PC-3 (cell line): ENCODE data around the gene FOXP1. TPM values are rescaled to one million over a fixed set of nuclear protein-coding genes. Genes with fewer than 3 reads are reported as not detected.

Source experiments
- ATAC-seq: fragments of 200-7000 bp; cut with Tn5 transposase; 2 replicates; pipeline ENCODE4 v1.9.1; 2020; ENCODE audit warnings: mild to moderate bottlenecking, moderate library complexity
- BruUV-seq: library from RNA; stranded (reverse); fragments of 400-500 nt; replicated peaks from 2 replicates; lab custom pipeline; 2021; lab: Mats Ljungman, UMichigan
- CTCF ChIA-PET: fragments of 300-600 bp; sonication (Branson Sonifier 250); formaldehyde crosslinking; loops from one replicate; lab custom pipeline; 2022; ENCODE audit warnings: antibody characterized with exemption; lab: Charles Lee
- POLR2A ChIA-PET: fragments of 300-600 bp; sonication (Branson Sonifier 250); formaldehyde crosslinking; loops from one replicate; lab custom pipeline; 2022; ENCODE audit warnings: antibody characterized with exemption; ENCODE audit not compliant: unreplicated experiment; lab: Charles Lee
- DNase-seq: peaks from one replicate; pipeline ENCODE4 v3.0.0-alpha.2; 2015
- H2AFZ ChIP-seq: fragments of 300-600 bp; sonication (generic); 2 replicates; pipeline ENCODE4 v1.6.0; 2016; ENCODE audit warnings: antibody characterized with exemption, low read length
- H3F3A ChIP-seq: fragments of 300-600 bp; sonication (generic); one replicate; pipeline ENCODE4 v1.6.0; 2017; ENCODE audit warnings: antibody characterized with exemption, low read length, control low read depth, mild to moderate bottlenecking; ENCODE audit not compliant: unreplicated experiment
- H3K27ac ChIP-seq: fragments of 300-600 bp; sonication (generic); 2 replicates; pipeline ENCODE4 v1.5.1; 2016; ENCODE audit warnings: mild to moderate bottlenecking, low read length
- H3K27me3 ChIP-seq: fragments of 300-600 bp; sonication (generic); 2 replicates; pipeline ENCODE4 v1.6.1; 2016; ENCODE audit warnings: low read length, mixed read lengths
- H3K36me3 ChIP-seq: fragments of 300-600 bp; sonication (generic); 2 replicates; pipeline ENCODE4 v1.6.1; 2016; ENCODE audit warnings: low read depth, mixed run types, low read length, mixed read lengths
- H3K4me1 ChIP-seq: fragments of 300-600 bp; sonication (generic); 2 replicates; pipeline ENCODE4 v1.5.1; 2016; ENCODE audit warnings: low read length; ENCODE audit not compliant: insufficient read depth
- H3K4me2 ChIP-seq: fragments of 300-600 bp; sonication (generic); 2 replicates; pipeline ENCODE4 v1.6.0; 2016; ENCODE audit warnings: low read length
- H3K4me3 ChIP-seq: fragments of 300-600 bp; sonication (generic); 2 replicates; pipeline ENCODE4 v1.5.1; 2016; ENCODE audit warnings: mild to moderate bottlenecking, low read length, mixed read lengths
- H3K79me2 ChIP-seq: fragments of 300-600 bp; sonication (generic); 2 replicates; pipeline ENCODE4 v1.6.1; 2017; ENCODE audit warnings: low read length, mixed read lengths
- H3K9ac ChIP-seq: fragments of 300-600 bp; sonication (generic); 2 replicates; pipeline ENCODE4 v1.6.0; 2016; ENCODE audit warnings: mild to moderate bottlenecking, low read length
- H3K9me2 ChIP-seq: fragments of 300-600 bp; sonication (generic); replicated peaks from 2 replicates; pipeline ENCODE4 v1.6.1; 2016; ENCODE audit warnings: mixed run types, low read length, mixed read lengths
- H3K9me3 ChIP-seq: fragments of 300-600 bp; sonication (generic); 2 replicates; pipeline ENCODE4 v1.6.1; 2016; ENCODE audit warnings: low read length, mixed read lengths
- H4K20me1 ChIP-seq: fragments of 300-600 bp; sonication (generic); 2 replicates; pipeline ENCODE4 v1.6.1; 2016; ENCODE audit warnings: low read length, mixed read lengths
- EZH2 ChIP-seq: fragments of 300-600 bp; sonication (generic); IDR thresholded peaks from one replicate; pipeline ENCODE4 v1.6.1; 2017; ENCODE audit warnings: antibody characterized with exemption, mild to moderate bottlenecking, low read length; ENCODE audit not compliant: unreplicated experiment
- EZH2phosphoT487 ChIP-seq: fragments of 300-600 bp; sonication (generic); IDR thresholded peaks from 2 replicates; pipeline ENCODE4 v1.6.1; 2018; ENCODE audit warnings: mild to moderate bottlenecking, antibody characterized with exemption, low read length, borderline replicate concordance
- intact Hi-C: fragments of 100-400 bp; cut with micrococcal nuclease; formaldehyde crosslinking; loops from 2 replicates; pipeline ENCODE4 v1.9.0; 2023
- total RNA-seq: library from RNA; depleted of rRNA; stranded (reverse); fragments of >200 nt; gene quantifications from 2 replicates; pipeline ENCODE4 v1.2.3, GENCODE V29; 2014
- TF ChIP-seq, protein P1 (sequence below): fragments of 300-600 bp; sonication (generic); conservative IDR thresholded peaks from 2 replicates; pipeline ENCODE4 v1.5.1; 2017; ENCODE audit warnings: antibody characterized with exemption, low read depth, mild to moderate bottlenecking, low read length

Gene FOXP1
- total RNA-seq, 1 experiment from 2014 or later, result 35.3 TPM

DNA sequence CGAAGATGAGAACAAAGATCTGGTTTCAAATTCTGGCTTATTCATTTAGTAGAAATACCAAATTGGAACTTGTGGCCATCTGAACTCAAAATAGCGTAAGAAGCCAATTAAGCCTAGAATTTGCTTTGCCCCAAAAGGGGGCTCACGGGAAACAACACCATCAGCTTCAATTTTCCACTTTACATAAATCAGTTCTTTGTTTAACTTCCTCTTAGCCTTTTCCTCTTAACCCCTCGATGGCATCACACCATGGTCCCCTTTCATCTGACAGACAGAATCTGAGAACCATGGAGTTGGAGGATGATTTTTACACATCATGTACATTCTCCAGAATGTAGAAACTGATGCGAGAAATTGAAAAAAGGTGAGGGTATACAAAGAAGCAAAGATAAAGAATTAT is 207.0 kb downstream of the FOXP1 start:
- Histone ChIP-seq H3F3A (no peaks in the 10 kb centered on the region), H3K79me2 (no peaks in the 10 kb centered on the region), H4K20me1 (no peaks in the 10 kb centered on the region), H2AFZ (no peak overlapping the region), H3K9ac (no peak overlapping the region), H3K9me3 (no peaks in the 10 kb centered on the region), H3K4me3 (no peak overlapping the region), H3K4me2 (no peak overlapping the region), H3K27me3 (no peaks in the 10 kb centered on the region), H3K9me2 (no peaks in the 10 kb centered on the region), H3K36me3 (no peaks in the 10 kb centered on the region), H3K4me1 (no peaks in the 10 kb centered on the region), H3K27ac (no peak overlapping the region)
- CTCF ChIA-PET, result no interaction called here
- TF ChIP-seq, protein P1, sequence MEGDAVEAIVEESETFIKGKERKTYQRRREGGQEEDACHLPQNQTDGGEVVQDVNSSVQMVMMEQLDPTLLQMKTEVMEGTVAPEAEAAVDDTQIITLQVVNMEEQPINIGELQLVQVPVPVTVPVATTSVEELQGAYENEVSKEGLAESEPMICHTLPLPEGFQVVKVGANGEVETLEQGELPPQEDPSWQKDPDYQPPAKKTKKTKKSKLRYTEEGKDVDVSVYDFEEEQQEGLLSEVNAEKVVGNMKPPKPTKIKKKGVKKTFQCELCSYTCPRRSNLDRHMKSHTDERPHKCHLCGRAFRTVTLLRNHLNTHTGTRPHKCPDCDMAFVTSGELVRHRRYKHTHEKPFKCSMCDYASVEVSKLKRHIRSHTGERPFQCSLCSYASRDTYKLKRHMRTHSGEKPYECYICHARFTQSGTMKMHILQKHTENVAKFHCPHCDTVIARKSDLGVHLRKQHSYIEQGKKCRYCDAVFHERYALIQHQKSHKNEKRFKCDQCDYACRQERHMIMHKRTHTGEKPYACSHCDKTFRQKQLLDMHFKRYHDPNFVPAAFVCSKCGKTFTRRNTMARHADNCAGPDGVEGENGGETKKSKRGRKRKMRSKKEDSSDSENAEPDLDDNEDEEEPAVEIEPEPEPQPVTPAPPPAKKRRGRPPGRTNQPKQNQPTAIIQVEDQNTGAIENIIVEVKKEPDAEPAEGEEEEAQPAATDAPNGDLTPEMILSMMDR, result no peak
- TF ChIP-seq EZH2 (no peak), EZH2phosphoT487 (no peak)
- intact Hi-C loops, result no loop called here
- ATAC-seq, result no peak
- POLR2A ChIA-PET, result no interaction called here
- no peak for DNase-seq
- no TSS peak for BruUV-seq

DNA sequence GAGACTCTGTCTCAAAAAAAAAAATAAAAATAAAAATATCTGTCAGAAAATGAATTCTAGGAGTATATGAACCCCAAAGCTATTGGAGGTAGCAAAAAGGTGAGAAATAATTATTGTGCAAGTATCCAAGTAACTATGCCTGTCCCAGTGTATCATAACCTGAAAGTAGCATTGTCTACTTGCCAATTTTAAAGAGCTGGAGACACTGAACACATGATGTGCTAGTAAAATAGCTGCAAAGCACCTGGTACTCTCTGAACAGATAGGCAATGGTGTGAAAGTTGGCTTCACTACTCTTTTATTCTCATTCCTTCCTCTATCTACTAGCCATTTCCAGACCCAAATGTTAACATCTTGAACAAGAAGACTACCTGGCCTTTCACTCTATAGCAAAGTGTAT is 208.9 kb downstream of the FOXP1 start:
- no TSS peak for BruUV-seq

More for the DNA sequence above, 208.9 kb downstream of the FOXP1 start:
- no peaks in the 10 kb centered on the region for H3F3A ChIP-seq
- no peak overlapping the region for H2AFZ ChIP-seq
- ATAC-seq (no peak), DNase-seq (no peak)
- H3K79me2 ChIP-seq, result no peaks in the 10 kb centered on the region
- no peak overlapping the region for H3K27ac ChIP-seq
- no peaks in the 10 kb centered on the region for H4K20me1 ChIP-seq
- intact Hi-C loops, result no loop called here
- ChIA-PET CTCF (no interaction called here), POLR2A (no interaction called here)
- no peak overlapping the region for H3K4me2 ChIP-seq
- no peaks in the 10 kb centered on the region for H3K9me2 ChIP-seq
- no peaks in the 10 kb centered on the region for H3K9me3 ChIP-seq
- H3K4me3 ChIP-seq, result no peak overlapping the region
- TF ChIP-seq EZH2 (no peak), EZH2phosphoT487 (no peak)
- TF ChIP-seq, protein P1, result no peak
- H3K36me3 ChIP-seq, result no peaks in the 10 kb centered on the region
- no peaks in the 10 kb centered on the region for H3K27me3 ChIP-seq
- H3K9ac ChIP-seq, result no peak overlapping the region
- H3K4me1 ChIP-seq, result no peaks in the 10 kb centered on the region
